ENCODE data around the gene PDE4D.

Gene PDE4D

GRCh38 chr5:59293700-59294099, 599.8 kb downstream of the PDE4D start:
- DNase-seq (ENCODE audit: low read depth, low spot score), result no peak

- DNase-seq (ENCODE audit: low read depth, low spot score), result no peak
These were observed 601.6 kb downstream of the PDE4D start for GRCh38 chr5:59291941-59292340.

- no peak for DNase-seq (ENCODE audit: low read depth, low spot score)
These were observed 605.6 kb downstream of the PDE4D start for GRCh38 chr5:59287884-59288283.

GRCh38 chr5:59287361-59287760, 606.2 kb downstream of the PDE4D start:
- no peak for DNase-seq (ENCODE audit: low read depth, low spot score)

GRCh38 chr5:59286510-59286909, 607.0 kb downstream of the PDE4D start:
- no peak for DNase-seq (ENCODE audit: low read depth, low spot score)

GRCh38 chr5:59285300-59286016, 608.1 kb downstream of the PDE4D start:
- no peak for DNase-seq (ENCODE audit: low read depth, low spot score)

GRCh38 chr5:59282726-59283125, 610.8 kb downstream of the PDE4D start:
- no peak for DNase-seq (ENCODE audit: low read depth, low spot score)

GRCh38 chr5:59279979-59280378, 613.5 kb downstream of the PDE4D start:
- DNase-seq (ENCODE audit: low read depth, low spot score), result no peak

- no peak for DNase-seq (ENCODE audit: low read depth, low spot score)
These were observed 616.6 kb downstream of the PDE4D start for GRCh38 chr5:59276917-59277372.

- no peak for DNase-seq (ENCODE audit: low read depth, low spot score)
These were observed 617.2 kb downstream of the PDE4D start for GRCh38 chr5:59276325-59276675.

GRCh38 chr5:59275510-59276324, 617.8 kb downstream of the PDE4D start:
- DNase-seq (ENCODE audit: low read depth, low spot score), result no peak

- no peak for DNase-seq (ENCODE audit: low read depth, low spot score)
These were observed 618.4 kb downstream of the PDE4D start for GRCh38 chr5:59275170-59275509.

GRCh38 chr5:59274106-59274636, 619.4 kb downstream of the PDE4D start:
- DNase-seq (ENCODE audit: low read depth, low spot score), result no peak

- DNase-seq (ENCODE audit: low read depth, low spot score), result no peak
These were observed 620.6 kb downstream of the PDE4D start for GRCh38 chr5:59272809-59273427.

- DNase-seq (ENCODE audit: low read depth, low spot score), result no peak
These were observed 624.6 kb downstream of the PDE4D start for GRCh38 chr5:59268756-59269415.

- DNase-seq (ENCODE audit: low read depth, low spot score), result no peak
These were observed 626.5 kb downstream of the PDE4D start for GRCh38 chr5:59267033-59267432.

GRCh38 chr5:59266410-59266809, 627.1 kb downstream of the PDE4D start:
- no peak for DNase-seq (ENCODE audit: low read depth, low spot score)

GRCh38 chr5:59264639-59265245, 628.8 kb downstream of the PDE4D start:
- DNase-seq (ENCODE audit: low read depth, low spot score), result no peak

GRCh38 chr5:59264013-59264412, 629.5 kb downstream of the PDE4D start:
- no peak for DNase-seq (ENCODE audit: low read depth, low spot score)

GRCh38 chr5:59261969-59262368, 631.6 kb downstream of the PDE4D start:
- DNase-seq (ENCODE audit: low read depth, low spot score), result no peak

- no peak for DNase-seq (ENCODE audit: low read depth, low spot score)
These were observed 632.6 kb downstream of the PDE4D start for GRCh38 chr5:59260973-59261372.

- DNase-seq (ENCODE audit: low read depth, low spot score), result no peak
These were observed 633.3 kb downstream of the PDE4D start for GRCh38 chr5:59260200-59260599.
